PFSK-1 (cell line): ENCODE data around the gene NCOA3.

Experiments
- POLR2AphosphoS5 ChIP-seq: IDR thresholded peaks from 2 replicates; pipeline ENCODE4 v1.6.1; 2012; ENCODE audit warnings: low read depth, mild to moderate bottlenecking, control low read depth, low read length, moderate library complexity
- SIN3A ChIP-seq: IDR thresholded peaks from 2 replicates; pipeline ENCODE4 v1.6.1; 2012; ENCODE audit warnings: mild to moderate bottlenecking, low read length, moderate library complexity, borderline replicate concordance; ENCODE audit not compliant: insufficient read depth

GRCh38 chr20:47586649-47587294 lies 85.1 kb downstream of the NCOA3 start:
- TF ChIP-seq POLR2AphosphoS5 = no peak
- no peak for TF ChIP-seq SIN3A
